ENCODE data around the gene VAMP3. TPM values are rescaled to one million over a fixed set of nuclear protein-coding genes. Genes with fewer than 3 reads are reported as not detected.

The VAMP3 gene
- total RNA-seq, result 75.1 TPM

GRCh38 chr1:7770997-7771822, at the start of gene VAMP3:
Gene VAMP3, plus strand, starts transcription at chr1:7771296. Its CDS starts 88 bp downstream, at chr1:7771384.
- peak; percentile 93 for DNase-seq

GRCh38 chr1:7721940-7722669, 49.0 kb upstream of the VAMP3 start:
- DNase-seq, result no peak

- DNase-seq, result no peak
These were observed 48.5 kb upstream of the VAMP3 start for GRCh38 chr1:7722670-7723012.

- no peak for DNase-seq
These were observed 44.5 kb upstream of the VAMP3 start for GRCh38 chr1:7726623-7727022.

GRCh38 chr1:7727809-7728471, 43.2 kb upstream of the VAMP3 start:
- no peak for DNase-seq

- no peak for DNase-seq
These were observed 41.3 kb upstream of the VAMP3 start for GRCh38 chr1:7729761-7730160.

- no peak for DNase-seq
These were observed 38.8 kb upstream of the VAMP3 start for GRCh38 chr1:7732331-7732730.

- no peak for DNase-seq
These were observed 37.8 kb upstream of the VAMP3 start for GRCh38 chr1:7733276-7733675.

- DNase-seq, result no peak
These were observed 33.1 kb upstream of the VAMP3 start for GRCh38 chr1:7738044-7738443.

- DNase-seq, result no peak
These were observed 27.8 kb upstream of the VAMP3 start for GRCh38 chr1:7743346-7743745.

- no peak for DNase-seq
These were observed 26.2 kb upstream of the VAMP3 start for GRCh38 chr1:7744882-7745281.

GRCh38 chr1:7745783-7746182, 25.3 kb upstream of the VAMP3 start:
- DNase-seq, result peak; percentile 53

- DNase-seq, result no peak
These were observed 23.5 kb upstream of the VAMP3 start for GRCh38 chr1:7747605-7748004.

GRCh38 chr1:7749126-7749525, 22.0 kb upstream of the VAMP3 start:
- no peak for DNase-seq

GRCh38 chr1:7751174-7751573, 19.9 kb upstream of the VAMP3 start:
- no peak for DNase-seq

- peak; percentile 92 for DNase-seq
These were observed 18.3 kb upstream of the VAMP3 start for GRCh38 chr1:7752512-7753417.

- DNase-seq, result no peak
These were observed 17.5 kb upstream of the VAMP3 start for GRCh38 chr1:7753641-7754040.

GRCh38 chr1:7754234-7754633, 16.9 kb upstream of the VAMP3 start:
- DNase-seq, result no peak

- DNase-seq, result no peak
These were observed 15.6 kb upstream of the VAMP3 start for GRCh38 chr1:7755448-7755847.

GRCh38 chr1:7760245-7760644, 10.9 kb upstream of the VAMP3 start:
- DNase-seq, result no peak

GRCh38 chr1:7761103-7761502, 10.0 kb upstream of the VAMP3 start:
- DNase-seq, result no peak

- no peak for DNase-seq
These were observed 3.9 kb upstream of the VAMP3 start for GRCh38 chr1:7767176-7767575.
